Measurements from ENCODE around the gene DUSP8. TPM values are rescaled to one million over a fixed set of nuclear protein-coding genes. Genes with fewer than 3 reads are reported as not detected.
"Not testable (repeated sequence)": the region's sequence is repeated elsewhere in the genome, so short reads cannot be mapped to it uniquely, and the experiment has no call there.

DUSP8 gene
- total RNA-seq, 2 experiments from 2014 or later = not detected

- Histone ChIP-seq H3K4me3 (ENCODE audit: low read depth, low read length, poor library complexity, severe bottlenecking) (no peak overlapping the region), H3K36me3 (ENCODE audit: insufficient read depth, low read length) (no peaks in the 10 kb centered on the region), H4K20me1 (ENCODE audit: insufficient read depth, low read length) (no peaks in the 10 kb centered on the region), H3K9me2 (ENCODE audit: insufficient read depth, low read length) (no peaks in the 10 kb centered on the region), H3K27ac (ENCODE audit: low read depth, low read length, poor library complexity, severe bottlenecking) (no peak overlapping the region), H3K4me1 (ENCODE audit: insufficient read depth, low read length, poor library complexity, severe bottlenecking) (no peaks in the 10 kb centered on the region), H2AFZ (ENCODE audit: low read length) (no peak overlapping the region), H3K9me3 (ENCODE audit: low read length) (no peaks in the 10 kb centered on the region), H3K79me2 (ENCODE audit: insufficient read depth, low read depth, low read length) (no peaks in the 10 kb centered on the region), H3K4me2 (ENCODE audit: low read length) (no peak overlapping the region)
- intact Hi-C loops (cut with micrococcal nuclease; ENCODE audit: unreplicated experiment) = no loop called here
- no peak for DNase-seq (ENCODE audit: low spot score)
- TF ChIP-seq EZH2phosphoT487 (IDR thresholded peaks at IDR 0.05; ENCODE audit: borderline replicate concordance, low read depth, low read length) (no peak), CTCF (conservative IDR thresholded peaks at IDR 0.05; ENCODE audit: low read length) (no peak)
- CTCF ChIA-PET (ENCODE audit: unreplicated experiment) = no interaction called here
- POLR2A ChIA-PET = no interaction called here
- BruUV-seq (replicated peaks) = no TSS peak
Measured at GRCh38 chr11:1604711-1605110, 32.6 kb upstream of the DUSP8 start.

- no peak for DNase-seq (ENCODE audit: low spot score)
- Histone ChIP-seq H3K4me3 (ENCODE audit: low read depth, low read length, poor library complexity, severe bottlenecking) (no peak overlapping the region), H3K36me3 (ENCODE audit: insufficient read depth, low read length) (no peaks in the 10 kb centered on the region), H3K4me1 (ENCODE audit: insufficient read depth, low read length, poor library complexity, severe bottlenecking) (no peaks in the 10 kb centered on the region), H3K9me2 (ENCODE audit: insufficient read depth, low read length) (no peaks in the 10 kb centered on the region), H3K27ac (ENCODE audit: low read depth, low read length, poor library complexity, severe bottlenecking) (no peak overlapping the region), H3K9me3 (ENCODE audit: low read length) (no peaks in the 10 kb centered on the region), H3K4me2 (ENCODE audit: low read length) (no peak overlapping the region), H3K79me2 (ENCODE audit: insufficient read depth, low read depth, low read length) (no peaks in the 10 kb centered on the region), H2AFZ (ENCODE audit: low read length) (no peak overlapping the region), H4K20me1 (ENCODE audit: insufficient read depth, low read length) (no peaks in the 10 kb centered on the region)
- no peak for TF ChIP-seq EZH2phosphoT487 (IDR thresholded peaks at IDR 0.05; ENCODE audit: borderline replicate concordance, low read depth, low read length)
- TF ChIP-seq CTCF (conservative IDR thresholded peaks at IDR 0.05; ENCODE audit: low read length) = no peak
- CTCF ChIA-PET (ENCODE audit: unreplicated experiment) = no interaction called here
- POLR2A ChIA-PET = no interaction called here
- intact Hi-C loops (cut with micrococcal nuclease; ENCODE audit: unreplicated experiment) = no loop called here
- no TSS peak for BruUV-seq (replicated peaks)
Measured at GRCh38 chr11:1604181-1604580, 32.1 kb upstream of the DUSP8 start.

- CTCF ChIA-PET (ENCODE audit: unreplicated experiment) = no interaction called here
- H4K20me1 ChIP-seq (ENCODE audit: insufficient read depth, low read length) = no peaks in the 10 kb centered on the region
- H3K4me2 ChIP-seq (ENCODE audit: low read length) = no peak overlapping the region
- H3K4me1 ChIP-seq (ENCODE audit: insufficient read depth, low read length, poor library complexity, severe bottlenecking) = no peaks in the 10 kb centered on the region
- no peaks in the 10 kb centered on the region for H3K79me2 ChIP-seq (ENCODE audit: insufficient read depth, low read depth, low read length)
- no peak overlapping the region for H3K4me3 ChIP-seq (ENCODE audit: low read depth, low read length, poor library complexity, severe bottlenecking)
- H3K9me2 ChIP-seq (ENCODE audit: insufficient read depth, low read length) = no peaks in the 10 kb centered on the region
- TF ChIP-seq EZH2phosphoT487 (IDR thresholded peaks at IDR 0.05; ENCODE audit: borderline replicate concordance, low read depth, low read length) = no peak
- TF ChIP-seq CTCF (conservative IDR thresholded peaks at IDR 0.05; ENCODE audit: low read length) = no peak
- H3K27ac ChIP-seq (ENCODE audit: low read depth, low read length, poor library complexity, severe bottlenecking) = no peak overlapping the region
- POLR2A ChIA-PET = no interaction called here
- no peaks in the 10 kb centered on the region for H3K9me3 ChIP-seq (ENCODE audit: low read length)
- no TSS peak for BruUV-seq (replicated peaks)
- no peak for DNase-seq (ENCODE audit: low spot score)
- H2AFZ ChIP-seq (ENCODE audit: low read length) = no peak overlapping the region
- intact Hi-C loops (cut with micrococcal nuclease; ENCODE audit: unreplicated experiment) = no loop called here
- no peaks in the 10 kb centered on the region for H3K36me3 ChIP-seq (ENCODE audit: insufficient read depth, low read length)
Measured at GRCh38 chr11:1603629-1604028, 31.6 kb upstream of the DUSP8 start.

- intact Hi-C loops (cut with micrococcal nuclease; ENCODE audit: unreplicated experiment); H3K4me3 ChIP-seq (ENCODE audit: low read depth, low read length, poor library complexity, severe bottlenecking); BruUV-seq (replicated peaks); H3K27ac ChIP-seq (ENCODE audit: low read depth, low read length, poor library complexity, severe bottlenecking); H3K79me2 ChIP-seq (ENCODE audit: insufficient read depth, low read depth, low read length); H3K9me2 ChIP-seq (ENCODE audit: insufficient read depth, low read length); H3K9me3 ChIP-seq (ENCODE audit: low read length); H2AFZ ChIP-seq (ENCODE audit: low read length); H3K4me2 ChIP-seq (ENCODE audit: low read length); H3K4me1 ChIP-seq (ENCODE audit: insufficient read depth, low read length, poor library complexity, severe bottlenecking); H4K20me1 ChIP-seq (ENCODE audit: insufficient read depth, low read length); DNase-seq (ENCODE audit: low spot score); POLR2A ChIA-PET; CTCF ChIA-PET (ENCODE audit: unreplicated experiment); H3K36me3 ChIP-seq (ENCODE audit: insufficient read depth, low read length): not testable (repeated sequence)
Measured at GRCh38 chr11:1601663-1602062, 29.6 kb upstream of the DUSP8 start.
